ENCODE data around the gene PLEKHM2. TPM values are rescaled to one million over a fixed set of nuclear protein-coding genes. Genes with fewer than 3 reads are reported as not detected.

The PLEKHM2 gene
- total and polyA plus RNA-seq, 2 of the 8 experiments (the other 6 are each of a cell fraction or from before 2014, with no cell fraction given): 38.3 to 47.6 TPM

DNA sequence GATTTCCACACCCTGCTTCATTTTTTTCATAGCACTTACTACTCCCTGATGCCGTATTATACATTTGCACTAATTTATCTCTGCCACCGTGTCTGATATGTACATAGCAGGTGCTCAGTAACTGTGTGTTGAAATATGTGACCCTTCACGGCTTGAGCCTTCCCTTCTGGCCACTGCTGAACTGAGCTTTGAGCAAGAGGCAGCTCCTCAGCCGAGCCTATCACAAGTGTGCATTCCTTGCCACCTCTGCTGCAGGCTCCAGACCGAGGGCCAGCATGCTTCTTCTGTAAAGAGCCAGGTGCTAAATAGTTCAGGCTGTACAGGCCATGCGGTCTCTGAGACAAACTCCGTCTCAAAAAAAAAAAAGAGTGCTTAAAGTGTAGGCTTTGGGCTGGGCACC, 22.6 kb downstream of the PLEKHM2 start (continued):
- TF ChIP-seq, protein P1, sequence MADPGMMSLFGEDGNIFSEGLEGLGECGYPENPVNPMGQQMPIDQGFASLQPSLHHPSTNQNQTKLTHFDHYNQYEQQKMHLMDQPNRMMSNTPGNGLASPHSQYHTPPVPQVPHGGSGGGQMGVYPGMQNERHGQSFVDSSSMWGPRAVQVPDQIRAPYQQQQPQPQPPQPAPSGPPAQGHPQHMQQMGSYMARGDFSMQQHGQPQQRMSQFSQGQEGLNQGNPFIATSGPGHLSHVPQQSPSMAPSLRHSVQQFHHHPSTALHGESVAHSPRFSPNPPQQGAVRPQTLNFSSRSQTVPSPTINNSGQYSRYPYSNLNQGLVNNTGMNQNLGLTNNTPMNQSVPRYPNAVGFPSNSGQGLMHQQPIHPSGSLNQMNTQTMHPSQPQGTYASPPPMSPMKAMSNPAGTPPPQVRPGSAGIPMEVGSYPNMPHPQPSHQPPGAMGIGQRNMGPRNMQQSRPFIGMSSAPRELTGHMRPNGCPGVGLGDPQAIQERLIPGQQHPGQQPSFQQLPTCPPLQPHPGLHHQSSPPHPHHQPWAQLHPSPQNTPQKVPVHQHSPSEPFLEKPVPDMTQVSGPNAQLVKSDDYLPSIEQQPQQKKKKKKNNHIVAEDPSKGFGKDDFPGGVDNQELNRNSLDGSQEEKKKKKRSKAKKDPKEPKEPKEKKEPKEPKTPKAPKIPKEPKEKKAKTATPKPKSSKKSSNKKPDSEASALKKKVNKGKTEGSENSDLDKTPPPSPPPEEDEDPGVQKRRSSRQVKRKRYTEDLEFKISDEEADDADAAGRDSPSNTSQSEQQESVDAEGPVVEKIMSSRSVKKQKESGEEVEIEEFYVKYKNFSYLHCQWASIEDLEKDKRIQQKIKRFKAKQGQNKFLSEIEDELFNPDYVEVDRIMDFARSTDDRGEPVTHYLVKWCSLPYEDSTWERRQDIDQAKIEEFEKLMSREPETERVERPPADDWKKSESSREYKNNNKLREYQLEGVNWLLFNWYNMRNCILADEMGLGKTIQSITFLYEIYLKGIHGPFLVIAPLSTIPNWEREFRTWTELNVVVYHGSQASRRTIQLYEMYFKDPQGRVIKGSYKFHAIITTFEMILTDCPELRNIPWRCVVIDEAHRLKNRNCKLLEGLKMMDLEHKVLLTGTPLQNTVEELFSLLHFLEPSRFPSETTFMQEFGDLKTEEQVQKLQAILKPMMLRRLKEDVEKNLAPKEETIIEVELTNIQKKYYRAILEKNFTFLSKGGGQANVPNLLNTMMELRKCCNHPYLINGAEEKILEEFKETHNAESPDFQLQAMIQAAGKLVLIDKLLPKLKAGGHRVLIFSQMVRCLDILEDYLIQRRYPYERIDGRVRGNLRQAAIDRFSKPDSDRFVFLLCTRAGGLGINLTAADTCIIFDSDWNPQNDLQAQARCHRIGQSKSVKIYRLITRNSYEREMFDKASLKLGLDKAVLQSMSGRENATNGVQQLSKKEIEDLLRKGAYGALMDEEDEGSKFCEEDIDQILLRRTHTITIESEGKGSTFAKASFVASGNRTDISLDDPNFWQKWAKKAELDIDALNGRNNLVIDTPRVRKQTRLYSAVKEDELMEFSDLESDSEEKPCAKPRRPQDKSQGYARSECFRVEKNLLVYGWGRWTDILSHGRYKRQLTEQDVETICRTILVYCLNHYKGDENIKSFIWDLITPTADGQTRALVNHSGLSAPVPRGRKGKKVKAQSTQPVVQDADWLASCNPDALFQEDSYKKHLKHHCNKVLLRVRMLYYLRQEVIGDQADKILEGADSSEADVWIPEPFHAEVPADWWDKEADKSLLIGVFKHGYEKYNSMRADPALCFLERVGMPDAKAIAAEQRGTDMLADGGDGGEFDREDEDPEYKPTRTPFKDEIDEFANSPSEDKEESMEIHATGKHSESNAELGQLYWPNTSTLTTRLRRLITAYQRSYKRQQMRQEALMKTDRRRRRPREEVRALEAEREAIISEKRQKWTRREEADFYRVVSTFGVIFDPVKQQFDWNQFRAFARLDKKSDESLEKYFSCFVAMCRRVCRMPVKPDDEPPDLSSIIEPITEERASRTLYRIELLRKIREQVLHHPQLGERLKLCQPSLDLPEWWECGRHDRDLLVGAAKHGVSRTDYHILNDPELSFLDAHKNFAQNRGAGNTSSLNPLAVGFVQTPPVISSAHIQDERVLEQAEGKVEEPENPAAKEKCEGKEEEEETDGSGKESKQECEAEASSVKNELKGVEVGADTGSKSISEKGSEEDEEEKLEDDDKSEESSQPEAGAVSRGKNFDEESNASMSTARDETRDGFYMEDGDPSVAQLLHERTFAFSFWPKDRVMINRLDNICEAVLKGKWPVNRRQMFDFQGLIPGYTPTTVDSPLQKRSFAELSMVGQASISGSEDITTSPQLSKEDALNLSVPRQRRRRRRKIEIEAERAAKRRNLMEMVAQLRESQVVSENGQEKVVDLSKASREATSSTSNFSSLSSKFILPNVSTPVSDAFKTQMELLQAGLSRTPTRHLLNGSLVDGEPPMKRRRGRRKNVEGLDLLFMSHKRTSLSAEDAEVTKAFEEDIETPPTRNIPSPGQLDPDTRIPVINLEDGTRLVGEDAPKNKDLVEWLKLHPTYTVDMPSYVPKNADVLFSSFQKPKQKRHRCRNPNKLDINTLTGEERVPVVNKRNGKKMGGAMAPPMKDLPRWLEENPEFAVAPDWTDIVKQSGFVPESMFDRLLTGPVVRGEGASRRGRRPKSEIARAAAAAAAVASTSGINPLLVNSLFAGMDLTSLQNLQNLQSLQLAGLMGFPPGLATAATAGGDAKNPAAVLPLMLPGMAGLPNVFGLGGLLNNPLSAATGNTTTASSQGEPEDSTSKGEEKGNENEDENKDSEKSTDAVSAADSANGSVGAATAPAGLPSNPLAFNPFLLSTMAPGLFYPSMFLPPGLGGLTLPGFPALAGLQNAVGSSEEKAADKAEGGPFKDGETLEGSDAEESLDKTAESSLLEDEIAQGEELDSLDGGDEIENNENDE (IDR thresholded peaks at IDR 0.05; ENCODE audit: insufficient replicate concordance, low read length): no peak
- no peak for TF ChIP-seq FOSL1 (IDR thresholded peaks at IDR 0.05; ENCODE audit: insufficient read depth, low read depth, low read length)
- no peak for TF ChIP-seq HDAC2 (IDR thresholded peaks at IDR 0.05; ENCODE audit: borderline replicate concordance in 1 of 2, low read depth in 2 of 2, low read length in 2 of 2)
- no peak for TF ChIP-seq KDM5A (IDR thresholded peaks at IDR 0.05; ENCODE audit: low read length)
- TF ChIP-seq EZH2 (IDR thresholded peaks at IDR 0.05; ENCODE audit: low read depth, low read length, severe bottlenecking): no peak
- TF ChIP-seq TAF1 (IDR thresholded peaks at IDR 0.05; ENCODE audit: low read depth, low read length): no peak
- TF ChIP-seq, protein P2, sequence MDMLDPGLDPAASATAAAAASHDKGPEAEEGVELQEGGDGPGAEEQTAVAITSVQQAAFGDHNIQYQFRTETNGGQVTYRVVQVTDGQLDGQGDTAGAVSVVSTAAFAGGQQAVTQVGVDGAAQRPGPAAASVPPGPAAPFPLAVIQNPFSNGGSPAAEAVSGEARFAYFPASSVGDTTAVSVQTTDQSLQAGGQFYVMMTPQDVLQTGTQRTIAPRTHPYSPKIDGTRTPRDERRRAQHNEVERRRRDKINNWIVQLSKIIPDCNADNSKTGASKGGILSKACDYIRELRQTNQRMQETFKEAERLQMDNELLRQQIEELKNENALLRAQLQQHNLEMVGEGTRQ (IDR thresholded peaks at IDR 0.05; ENCODE audit: low read length): no peak
- no peak for TF ChIP-seq SP2 (IDR thresholded peaks at IDR 0.05; ENCODE audit: low read length)
- TF ChIP-seq RFX5 (IDR thresholded peaks at IDR 0.05; ENCODE audit: borderline replicate concordance, low read depth, low read length): no peak
- TF ChIP-seq SP1 (IDR thresholded peaks at IDR 0.05; ENCODE audit: low read depth, low read length): no peak
- TF ChIP-seq NANOG (IDR thresholded peaks at IDR 0.05; ENCODE audit: insufficient read depth, low read depth, low read length, poor library complexity, severe bottlenecking): no peak

Measured in H1 (cell line).